PC-9 (cell line): ENCODE data around the gene TXNL4A. TPM values are rescaled to one million over a fixed set of nuclear protein-coding genes. Genes with fewer than 3 reads are reported as not detected.
A peak's percentile ranks its signal among the peaks of the same experiment; 100 is the strongest.
"Not testable (repeated sequence)": the region's sequence is repeated elsewhere in the genome, so short reads cannot be mapped to it uniquely, and the experiment has no call there.

ENCODE experiments used
- BruUV-seq: library from RNA; stranded (reverse); fragments of 400-500 nt; replicated peaks from 2 replicates; lab custom pipeline; 2021; lab: Mats Ljungman, UMichigan
- CTCF ChIA-PET: fragments of 300-600 bp; sonication (Branson Sonifier 250); formaldehyde crosslinking; loops from one replicate; lab custom pipeline; 2022; ENCODE audit warnings: antibody characterized with exemption; lab: Charles Lee
- POLR2A ChIA-PET: fragments of 300-600 bp; sonication (Branson Sonifier 250); formaldehyde crosslinking; loops from one replicate; lab custom pipeline; 2022; ENCODE audit warnings: antibody characterized with exemption; ENCODE audit not compliant: unreplicated experiment; lab: Charles Lee
- DNase-seq, 2 experiments: peaks; one replicate each; pipeline versions ENCODE4 v3.0.0 to v3.0.0-alpha.2; 2015 to 2022; ENCODE audit warnings: mixed read lengths in 1 of 2
- H2AFZ ChIP-seq: fragments of 200-600 bp; sonication (generic); 2 replicates; pipeline ENCODE4 v1.8.1; 2017; ENCODE audit warnings: antibody characterized with exemption
- H3F3A ChIP-seq: fragments of 200-600 bp; sonication (generic); 2 replicates; pipeline ENCODE4 v1.8.1; 2017; ENCODE audit warnings: antibody characterized with exemption, mild to moderate bottlenecking, low read depth; ENCODE audit not compliant: insufficient read depth
- H3K27ac ChIP-seq: fragments of 200-600 bp; sonication (generic); 2 replicates; pipeline ENCODE4 v1.6.1; 2016; ENCODE audit warnings: mixed run types
- H3K27me3 ChIP-seq: fragments of 200-600 bp; sonication (generic); 2 replicates; pipeline ENCODE4 v1.6.1; 2016; ENCODE audit warnings: low read depth, mixed run types; ENCODE audit not compliant: insufficient read depth
- H3K36me3 ChIP-seq: fragments of 200-600 bp; sonication (generic); 2 replicates; pipeline ENCODE4 v1.6.1; 2016; ENCODE audit warnings: low read depth, mixed run types
- H3K4me1 ChIP-seq: fragments of 200-600 bp; sonication (generic); replicated peaks from 2 replicates; pipeline ENCODE4 v1.6.1; 2016; ENCODE audit warnings: mixed run types; ENCODE audit not compliant: insufficient read depth
- H3K4me2 ChIP-seq: fragments of 200-600 bp; sonication (generic); 2 replicates; pipeline ENCODE4 v1.6.1; 2017; ENCODE audit warnings: mixed run types
- H3K4me3 ChIP-seq: fragments of 200-600 bp; sonication (generic); 2 replicates; pipeline ENCODE4 v1.6.1; 2016; ENCODE audit warnings: mixed run types
- H3K79me2 ChIP-seq: fragments of 200-600 bp; sonication (generic); 2 replicates; pipeline ENCODE4 v1.6.1; 2017; ENCODE audit warnings: low read depth, mixed run types
- H3K9me2 ChIP-seq: fragments of 200-600 bp; sonication (generic); 2 replicates; pipeline ENCODE4 v1.8.1; 2017; ENCODE audit warnings: mild to moderate bottlenecking; ENCODE audit not compliant: insufficient read depth
- H3K9me3 ChIP-seq: fragments of 200-600 bp; sonication (generic); 2 replicates; pipeline ENCODE4 v1.8.1; 2016; ENCODE audit warnings: low read depth; ENCODE audit not compliant: insufficient read depth
- H4K20me1 ChIP-seq: fragments of 200-600 bp; sonication (generic); 2 replicates; pipeline ENCODE4 v1.8.1; 2017; ENCODE audit not compliant: insufficient read depth
- EZH2 ChIP-seq: fragments of 200-600 bp; sonication (generic); IDR thresholded peaks from 2 replicates; pipeline ENCODE4 v1.8.0; 2017; ENCODE audit warnings: antibody characterized with exemption, low read depth
- intact Hi-C: fragments of 100-400 bp; cut with micrococcal nuclease; formaldehyde crosslinking; loops from one replicate; pipeline ENCODE4 v1.10.0; 2022; ENCODE audit not compliant: unreplicated experiment
- total RNA-seq: library from RNA; stranded (reverse); gene quantifications from 2 replicates; pipeline ENCODE4 v1.2.3, GENCODE V29; 2021
- TF ChIP-seq, protein P1 (sequence below): fragments of 200-600 bp; sonication (generic); conservative IDR thresholded peaks from 2 replicates; pipeline ENCODE4 v1.6.1; 2017; ENCODE audit warnings: mixed run types, antibody characterized with exemption, mild to moderate bottlenecking, moderate library complexity

The TXNL4A gene
- total RNA-seq, 1 experiment from 2014 or later = 106 TPM

DNA sequence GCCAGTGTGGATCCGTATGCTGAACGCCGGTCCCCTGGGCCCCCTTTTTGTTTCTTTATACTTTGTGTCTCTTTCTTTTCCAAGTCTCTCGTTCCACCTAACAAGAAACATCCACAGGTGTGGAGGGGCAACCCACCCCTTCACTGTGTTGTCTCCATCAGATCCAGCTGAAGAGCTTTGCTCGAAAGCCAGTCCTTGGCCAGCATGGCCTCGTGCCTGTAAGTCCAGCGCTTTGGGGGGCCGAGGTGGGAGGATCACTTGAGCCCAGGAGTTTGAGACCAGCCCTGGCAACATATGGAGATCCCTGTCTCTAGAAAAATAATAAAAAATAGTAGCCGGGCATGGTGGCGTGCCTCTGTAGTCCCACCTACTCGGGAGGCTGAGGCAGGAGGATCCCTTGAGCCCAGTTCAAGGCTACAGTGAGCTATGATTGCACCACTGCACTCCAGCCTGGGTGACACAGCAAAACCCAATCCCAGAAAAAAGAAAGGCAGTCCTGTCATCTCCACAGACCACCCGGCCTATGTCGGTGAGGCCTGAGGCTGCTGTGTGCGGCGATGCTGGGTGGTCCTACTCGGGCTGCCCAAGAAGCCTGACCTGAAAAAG, 27.3 kb downstream of the TXNL4A start:
- no peak for DNase-seq
- Histone ChIP-seq H3K4me3 (no peak overlapping the region), H3K9me2 (no peaks in the 10 kb centered on the region), H3K4me1 (peaks cover 47% of the 10 kb centered on the region), H3K79me2 (peaks cover 15% of the 10 kb centered on the region; the same call in 1 of the 2 replicates), H3K4me2 (no peak overlapping the region), H2AFZ (no peak overlapping the region), H3K27me3 (no peaks in the 10 kb centered on the region), H3F3A (peaks cover 20% of the 10 kb centered on the region; the same call in 1 of the 2 replicates), H3K27ac (no peak overlapping the region), H3K9me3 (no peaks in the 10 kb centered on the region), H4K20me1 (no peaks in the 10 kb centered on the region), H3K36me3 (no peaks in the 10 kb centered on the region)
- TF ChIP-seq, protein P1, sequence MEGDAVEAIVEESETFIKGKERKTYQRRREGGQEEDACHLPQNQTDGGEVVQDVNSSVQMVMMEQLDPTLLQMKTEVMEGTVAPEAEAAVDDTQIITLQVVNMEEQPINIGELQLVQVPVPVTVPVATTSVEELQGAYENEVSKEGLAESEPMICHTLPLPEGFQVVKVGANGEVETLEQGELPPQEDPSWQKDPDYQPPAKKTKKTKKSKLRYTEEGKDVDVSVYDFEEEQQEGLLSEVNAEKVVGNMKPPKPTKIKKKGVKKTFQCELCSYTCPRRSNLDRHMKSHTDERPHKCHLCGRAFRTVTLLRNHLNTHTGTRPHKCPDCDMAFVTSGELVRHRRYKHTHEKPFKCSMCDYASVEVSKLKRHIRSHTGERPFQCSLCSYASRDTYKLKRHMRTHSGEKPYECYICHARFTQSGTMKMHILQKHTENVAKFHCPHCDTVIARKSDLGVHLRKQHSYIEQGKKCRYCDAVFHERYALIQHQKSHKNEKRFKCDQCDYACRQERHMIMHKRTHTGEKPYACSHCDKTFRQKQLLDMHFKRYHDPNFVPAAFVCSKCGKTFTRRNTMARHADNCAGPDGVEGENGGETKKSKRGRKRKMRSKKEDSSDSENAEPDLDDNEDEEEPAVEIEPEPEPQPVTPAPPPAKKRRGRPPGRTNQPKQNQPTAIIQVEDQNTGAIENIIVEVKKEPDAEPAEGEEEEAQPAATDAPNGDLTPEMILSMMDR = no peak
- no peak for TF ChIP-seq EZH2
- intact Hi-C loops = loop anchor here (5.0 kb wide), 1 partner anchor 169 kb away; no protein-coding TSS in a partner anchor
- ChIA-PET CTCF (no interaction called here), POLR2A (no interaction called here)
- TSS peak; percentile 16 for BruUV-seq

DNA sequence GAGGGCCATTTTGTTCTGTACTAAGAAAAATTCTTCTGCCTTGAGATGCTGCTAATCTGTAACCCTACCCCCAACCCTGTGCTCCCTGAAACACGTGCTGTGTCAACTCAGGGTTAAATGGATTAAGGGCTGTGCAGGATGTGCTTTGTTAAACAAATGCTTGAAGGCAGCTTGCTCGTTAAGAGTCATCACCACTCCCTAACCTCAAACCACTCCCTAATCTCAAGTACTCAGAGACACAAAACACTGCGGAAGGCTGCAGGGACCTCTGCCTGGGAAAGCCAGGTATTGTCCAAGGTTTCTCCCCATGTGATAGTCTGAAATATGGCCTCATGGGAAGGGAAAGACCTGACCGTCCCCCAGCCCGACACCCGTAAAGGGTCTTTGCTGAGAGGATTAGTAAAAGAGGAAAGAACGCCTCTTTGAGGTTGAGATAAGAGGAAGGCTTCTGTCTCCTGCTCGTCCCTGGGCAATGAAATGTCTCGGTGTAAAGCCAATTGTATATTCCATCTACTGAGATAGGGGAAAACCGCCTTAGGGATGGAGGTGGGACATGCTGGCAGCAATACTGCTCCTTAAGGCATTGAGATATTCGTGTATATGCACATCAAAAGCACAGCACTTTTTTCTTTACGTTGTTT, 28.1 kb downstream of the TXNL4A start:
- CTCF ChIA-PET, BruUV-seq, H3K36me3 ChIP-seq, H3K9me2 ChIP-seq, H3K27ac ChIP-seq, H4K20me1 ChIP-seq, POLR2A ChIA-PET, H3K4me3 ChIP-seq, H3K79me2 ChIP-seq, H3K9me3 ChIP-seq, H2AFZ ChIP-seq, H3K27me3 ChIP-seq: not testable (repeated sequence)
- Histone ChIP-seq H3K4me2 (peak overlapping the region; percentile 53), H3K4me1 (peaks cover 47% of the 10 kb centered on the region), H3F3A (peaks cover 12% of the 10 kb centered on the region; the same call in 1 of the 2 replicates)
- peak; percentile 40 to 68 for DNase-seq
- intact Hi-C loops = loop anchor here (5.0 kb wide), 1 partner anchor 168 kb away; no protein-coding TSS in a partner anchor

DNA sequence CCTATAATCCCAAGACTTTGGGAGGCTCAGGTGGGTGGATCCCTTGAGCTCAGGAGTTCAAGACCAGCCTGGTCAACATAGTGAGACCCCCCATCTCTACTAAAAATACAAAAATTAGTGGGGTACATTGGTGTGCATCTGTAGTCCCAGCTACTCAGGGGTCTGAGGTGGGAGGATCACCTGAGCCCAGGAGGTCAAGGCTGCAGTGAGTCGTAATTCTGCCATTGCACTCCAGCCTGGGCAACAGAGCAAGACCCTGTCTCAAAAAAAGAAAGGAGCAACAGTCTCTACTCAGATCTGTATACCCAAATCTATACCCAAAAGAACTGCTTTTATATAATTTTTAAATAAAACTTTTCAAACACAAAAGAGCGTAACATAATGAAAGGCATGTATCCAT, 29.4 kb downstream of the TXNL4A start:
- Histone ChIP-seq H4K20me1 (no peaks in the 10 kb centered on the region), H3K4me2 (no peak overlapping the region), H3K4me1 (peaks cover 44% of the 10 kb centered on the region), H3K36me3 (no peaks in the 10 kb centered on the region), H3F3A (peaks cover 10% of the 10 kb centered on the region; the same call in 1 of the 2 replicates), H3K4me3 (no peak overlapping the region), H3K27ac (no peak overlapping the region), H2AFZ (no peak overlapping the region), H3K27me3 (no peaks in the 10 kb centered on the region), H3K9me3 (no peaks in the 10 kb centered on the region), H3K79me2 (peaks cover 3% of the 10 kb centered on the region; the same call in 1 of the 2 replicates), H3K9me2 (no peaks in the 10 kb centered on the region)
- POLR2A ChIA-PET = no interaction called here
- no peak for DNase-seq
- intact Hi-C loops = no loop called here
- CTCF ChIA-PET = no interaction called here
- BruUV-seq = no TSS peak
- TF ChIP-seq, protein P1 = no peak
- no peak for TF ChIP-seq EZH2
